ENCODE results near the gene DPH5.

DNA sequence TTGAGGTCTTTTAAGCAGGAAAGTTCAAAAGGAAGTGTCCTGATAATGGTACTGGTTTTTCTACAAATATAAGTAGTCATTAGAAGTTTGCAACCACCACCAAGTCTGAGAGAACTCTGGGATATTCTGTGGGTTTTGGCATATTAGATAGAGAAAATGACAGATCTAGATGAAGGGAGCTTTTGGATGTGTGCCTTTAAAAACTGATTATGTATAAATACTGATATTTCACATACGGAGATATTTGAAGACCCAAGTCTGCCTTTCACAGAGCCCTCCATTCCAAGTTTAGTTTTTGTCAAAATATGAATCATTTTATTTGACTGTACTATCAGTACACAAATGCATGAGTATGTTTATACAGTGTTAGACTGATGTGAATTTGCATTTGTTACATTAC lies 48.6 kb downstream of the DPH5 start:
- TF ChIP-seq, protein P1, sequence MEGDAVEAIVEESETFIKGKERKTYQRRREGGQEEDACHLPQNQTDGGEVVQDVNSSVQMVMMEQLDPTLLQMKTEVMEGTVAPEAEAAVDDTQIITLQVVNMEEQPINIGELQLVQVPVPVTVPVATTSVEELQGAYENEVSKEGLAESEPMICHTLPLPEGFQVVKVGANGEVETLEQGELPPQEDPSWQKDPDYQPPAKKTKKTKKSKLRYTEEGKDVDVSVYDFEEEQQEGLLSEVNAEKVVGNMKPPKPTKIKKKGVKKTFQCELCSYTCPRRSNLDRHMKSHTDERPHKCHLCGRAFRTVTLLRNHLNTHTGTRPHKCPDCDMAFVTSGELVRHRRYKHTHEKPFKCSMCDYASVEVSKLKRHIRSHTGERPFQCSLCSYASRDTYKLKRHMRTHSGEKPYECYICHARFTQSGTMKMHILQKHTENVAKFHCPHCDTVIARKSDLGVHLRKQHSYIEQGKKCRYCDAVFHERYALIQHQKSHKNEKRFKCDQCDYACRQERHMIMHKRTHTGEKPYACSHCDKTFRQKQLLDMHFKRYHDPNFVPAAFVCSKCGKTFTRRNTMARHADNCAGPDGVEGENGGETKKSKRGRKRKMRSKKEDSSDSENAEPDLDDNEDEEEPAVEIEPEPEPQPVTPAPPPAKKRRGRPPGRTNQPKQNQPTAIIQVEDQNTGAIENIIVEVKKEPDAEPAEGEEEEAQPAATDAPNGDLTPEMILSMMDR (conservative IDR thresholded peaks at IDR 0.05; ENCODE audit: low read length), result no peak
- TF ChIP-seq EZH2phosphoT487 (IDR thresholded peaks at IDR 0.05; ENCODE audit: borderline replicate concordance, low read depth, low read length), result no peak

All from OCI-LY7 (cell line).